Fibroblast of pulmonary artery (primary cell): ENCODE data around the gene SAMD1.

Experiments used
- DNase-seq: peaks from one replicate; pipeline ENCODE4 v3.0.0-alpha.2; 2010; ENCODE audit warnings: low read depth
- H3K4me3 ChIP-seq: replicated peaks from 2 replicates; pipeline ENCODE4 v1.5.1; 2011; ENCODE audit warnings: low read depth, mild to moderate bottlenecking, control low read depth, low read length, moderate library complexity
- CTCF ChIP-seq: IDR thresholded peaks from 2 replicates; pipeline ENCODE4 v1.5.1; 2011; ENCODE audit warnings: mild to moderate bottlenecking, control low read depth, low read length, inconsistent platforms; ENCODE audit errors: missing control alignments

Gene SAMD1

GRCh38 chr19:14090509-14091080, at the start of gene SAMD1:
TSS of gene SAMD1 (minus strand) at chr19:14090751.
- peak; percentile 92 for DNase-seq
- peak within 1 kb of the TSS; percentile 75 for H3K4me3 ChIP-seq
- no peak for TF ChIP-seq CTCF

GRCh38 chr19:14139944-14140343, 49.4 kb upstream of the SAMD1 start:
- no peak for TF ChIP-seq CTCF
- H3K4me3 ChIP-seq: no peak overlapping the region
- DNase-seq: no peak

- peak; percentile 47 for DNase-seq
- TF ChIP-seq CTCF: no peak
- no peak overlapping the region for H3K4me3 ChIP-seq
Measured at GRCh38 chr19:14138576-14139265, 48.2 kb upstream of the SAMD1 start.

GRCh38 chr19:14136509-14137281, 46.1 kb upstream of the SAMD1 start, which contains the start of gene ASF1B:
TSS of gene ASF1B (minus strand) at chr19:14136589. CDS start at chr19:14136456, 133 bp downstream.
- peak within 1 kb of the TSS; percentile 75 for H3K4me3 ChIP-seq
- DNase-seq: peak; percentile 100
- peak; percentile 43 for TF ChIP-seq CTCF

GRCh38 chr19:14135985-14136508, 45.5 kb upstream of the SAMD1 start:
- TF ChIP-seq CTCF: no peak
- DNase-seq: no peak
- H3K4me3 ChIP-seq: peak overlapping the region; percentile 75

- TF ChIP-seq CTCF: no peak
- DNase-seq: no peak
- peak overlapping the region; percentile 75 for H3K4me3 ChIP-seq
Measured at GRCh38 chr19:14135355-14135754, 44.8 kb upstream of the SAMD1 start.
